Measurements from ENCODE around the gene HBQ1. TPM values are rescaled to one million over a fixed set of nuclear protein-coding genes. Genes with fewer than 3 reads are reported as not detected.
"Not testable (repeated sequence)": the region's sequence is repeated elsewhere in the genome, so short reads cannot be mapped to it uniquely, and the experiment has no call there.

HBQ1 gene
- total RNA-seq, 1 donor from 2014 or later: 0.60 TPM

- no peak overlapping the region for H3K4me3 Mint-ChIP-seq (ENCODE audit: low read depth)
- no peaks in the 10 kb centered on the region for H3K27me3 Mint-ChIP-seq
- H3K9me3 Mint-ChIP-seq (ENCODE audit: low read depth): no peaks in the 10 kb centered on the region
- no peak for DNase-seq (ENCODE audit: low spot score, unreplicated experiment)
- H3K36me3 Mint-ChIP-seq (ENCODE audit: insufficient read depth): peaks cover 21% of the 10 kb centered on the region
- H3K27ac Mint-ChIP-seq: no peak overlapping the region
- H3K4me1 Mint-ChIP-seq (ENCODE audit: low read depth): no peaks in the 10 kb centered on the region
- no peak for TF ChIP-seq CTCF (IDR thresholded peaks at IDR 0.05; ENCODE audit: unreplicated experiment)
Observed at GRCh38 chr16:200388-200787, 20.1 kb downstream of the HBQ1 start.

GRCh38 chr16:203246-203645 lies 23.0 kb downstream of the HBQ1 start:
- Mint-ChIP-seq H3K4me3 (ENCODE audit: low read depth) (no peak overlapping the region), H3K27ac (no peak overlapping the region), H3K36me3 (ENCODE audit: insufficient read depth) (peaks cover 30% of the 10 kb centered on the region), H3K9me3 (ENCODE audit: low read depth) (no peaks in the 10 kb centered on the region), H3K27me3 (no peaks in the 10 kb centered on the region), H3K4me1 (ENCODE audit: low read depth) (no peaks in the 10 kb centered on the region)
- no peak for TF ChIP-seq CTCF (IDR thresholded peaks at IDR 0.05; ENCODE audit: unreplicated experiment)
- no peak for DNase-seq (ENCODE audit: low spot score, unreplicated experiment)

DNA sequence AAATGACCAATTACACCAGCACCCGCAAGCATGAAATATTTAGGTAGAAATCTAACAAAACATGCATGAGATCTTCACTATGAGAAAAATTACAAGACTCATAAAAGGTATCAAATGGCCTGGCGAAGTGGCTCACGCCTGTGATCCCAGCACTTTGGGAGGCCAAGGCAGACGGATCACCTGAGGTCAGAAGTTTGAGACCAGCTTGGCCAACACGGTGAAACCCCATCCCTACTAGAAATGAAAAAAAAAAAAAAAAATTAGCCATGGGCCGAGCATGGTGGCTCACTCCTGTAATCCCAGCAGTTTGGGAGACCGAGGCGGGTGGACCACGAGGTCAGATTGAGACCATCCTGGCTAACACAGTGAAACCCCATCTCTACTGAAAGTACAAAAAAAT lies 23.8 kb downstream of the HBQ1 start:
- H3K4me3 Mint-ChIP-seq (ENCODE audit: low read depth); DNase-seq (ENCODE audit: low spot score, unreplicated experiment); H3K4me1 Mint-ChIP-seq (ENCODE audit: low read depth); H3K9me3 Mint-ChIP-seq (ENCODE audit: low read depth); H3K27me3 Mint-ChIP-seq; H3K27ac Mint-ChIP-seq: not testable (repeated sequence)
- H3K36me3 Mint-ChIP-seq (ENCODE audit: insufficient read depth): peaks cover 31% of the 10 kb centered on the region

GRCh38 chr16:209359-209758 lies 29.1 kb downstream of the HBQ1 start:
- not testable (repeated sequence) for H3K27me3 Mint-ChIP-seq; DNase-seq (ENCODE audit: low spot score, unreplicated experiment); H3K4me1 Mint-ChIP-seq (ENCODE audit: low read depth); H3K9me3 Mint-ChIP-seq (ENCODE audit: low read depth); H3K4me3 Mint-ChIP-seq (ENCODE audit: low read depth); H3K27ac Mint-ChIP-seq
- H3K36me3 Mint-ChIP-seq (ENCODE audit: insufficient read depth): peaks cover 20% of the 10 kb centered on the region

DNA sequence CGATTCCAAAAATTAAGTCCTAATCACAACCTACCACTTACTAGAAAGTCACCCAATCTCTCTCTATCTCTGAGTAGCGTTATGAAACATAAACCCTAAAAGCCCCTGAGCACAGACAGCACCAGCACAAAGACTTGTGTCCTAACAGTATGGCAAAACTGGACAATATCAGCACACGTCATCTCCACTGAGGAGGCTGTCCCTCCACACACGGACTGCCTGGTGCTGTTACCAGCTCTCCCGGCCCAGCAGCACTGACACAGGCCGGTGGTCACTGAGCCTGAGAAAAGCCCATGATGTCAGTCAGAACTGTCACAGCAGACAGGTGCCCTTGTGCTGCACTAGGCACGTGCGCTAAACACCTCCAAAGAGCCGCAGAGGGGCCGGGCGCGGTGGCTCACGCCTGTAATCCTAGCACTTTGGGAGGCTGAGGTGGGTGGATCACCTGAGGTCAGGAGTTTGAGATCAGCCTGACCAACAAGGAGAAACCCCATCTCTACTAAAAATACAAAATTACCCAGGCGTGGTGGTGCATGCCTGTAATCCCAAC lies 31.4 kb downstream of the HBQ1 start:
- not testable (repeated sequence) for H3K27me3 Mint-ChIP-seq; H3K4me3 Mint-ChIP-seq (ENCODE audit: low read depth); H3K4me1 Mint-ChIP-seq (ENCODE audit: low read depth); DNase-seq (ENCODE audit: low spot score, unreplicated experiment); H3K9me3 Mint-ChIP-seq (ENCODE audit: low read depth)
- Mint-ChIP-seq H3K27ac (peak overlapping the region; percentile 64), H3K36me3 (ENCODE audit: insufficient read depth) (peaks cover 18% of the 10 kb centered on the region)

GRCh38 chr16:212999-213398 lies 32.7 kb downstream of the HBQ1 start:
- Mint-ChIP-seq H3K27me3 (no peaks in the 10 kb centered on the region), H3K4me3 (ENCODE audit: low read depth) (no peak overlapping the region), H3K4me1 (ENCODE audit: low read depth) (no peaks in the 10 kb centered on the region), H3K36me3 (ENCODE audit: insufficient read depth) (peaks cover 17% of the 10 kb centered on the region), H3K27ac (peak overlapping the region; percentile 67), H3K9me3 (ENCODE audit: low read depth) (no peaks in the 10 kb centered on the region)
- DNase-seq (ENCODE audit: low spot score, unreplicated experiment): no peak
- no peak for TF ChIP-seq CTCF (IDR thresholded peaks at IDR 0.05; ENCODE audit: unreplicated experiment)

- Mint-ChIP-seq H3K27ac (no peak overlapping the region), H3K4me1 (ENCODE audit: low read depth) (no peaks in the 10 kb centered on the region), H3K4me3 (ENCODE audit: low read depth) (no peak overlapping the region), H3K36me3 (ENCODE audit: insufficient read depth) (peaks cover 22% of the 10 kb centered on the region), H3K27me3 (no peaks in the 10 kb centered on the region), H3K9me3 (ENCODE audit: low read depth) (no peaks in the 10 kb centered on the region)
- DNase-seq (ENCODE audit: low spot score, unreplicated experiment): no peak
- TF ChIP-seq CTCF (IDR thresholded peaks at IDR 0.05; ENCODE audit: unreplicated experiment): no peak
Observed at GRCh38 chr16:220021-220420, 39.8 kb downstream of the HBQ1 start.

All from progenitor cell of endocrine pancreas (in vitro differentiated cells).